Vagina (tissue), 2 donors: ENCODE measurements around the gene ARAP3.

Source experiments
- CTCF ChIP-seq, 3 experiments: fragments of 450-650 bp in 2 of 3; fragments of 200-600 bp in 1 of 3; sonication (generic) in 1 of 3; IDR thresholded peaks; one replicate each; pipeline ENCODE4 v1.5.1; 2017 to 2019; ENCODE audit warnings: antibody characterized with exemption in 3 of 3, mild to moderate bottlenecking in 2 of 3, moderate library complexity in 2 of 3
- POLR2A ChIP-seq, 2 donors: fragments of 450-650 bp; IDR thresholded peaks; one replicate each; pipeline ENCODE4 v1.6.1; 2017; ENCODE audit warnings: antibody characterized with exemption in 2 of 2, mild to moderate bottlenecking in 2 of 2, moderate library complexity in 2 of 2
- POLR2AphosphoS5 ChIP-seq, 2 donors: sonication (generic); formaldehyde crosslinking; IDR thresholded peaks; one replicate each; pipeline ENCODE4 v1.9.0; 2017; ENCODE audit warnings: antibody characterized with exemption in 2 of 2, mild to moderate bottlenecking in 2 of 2, low read depth in 1 of 2; ENCODE audit not compliant: insufficient read depth in 1 of 2

DNA sequence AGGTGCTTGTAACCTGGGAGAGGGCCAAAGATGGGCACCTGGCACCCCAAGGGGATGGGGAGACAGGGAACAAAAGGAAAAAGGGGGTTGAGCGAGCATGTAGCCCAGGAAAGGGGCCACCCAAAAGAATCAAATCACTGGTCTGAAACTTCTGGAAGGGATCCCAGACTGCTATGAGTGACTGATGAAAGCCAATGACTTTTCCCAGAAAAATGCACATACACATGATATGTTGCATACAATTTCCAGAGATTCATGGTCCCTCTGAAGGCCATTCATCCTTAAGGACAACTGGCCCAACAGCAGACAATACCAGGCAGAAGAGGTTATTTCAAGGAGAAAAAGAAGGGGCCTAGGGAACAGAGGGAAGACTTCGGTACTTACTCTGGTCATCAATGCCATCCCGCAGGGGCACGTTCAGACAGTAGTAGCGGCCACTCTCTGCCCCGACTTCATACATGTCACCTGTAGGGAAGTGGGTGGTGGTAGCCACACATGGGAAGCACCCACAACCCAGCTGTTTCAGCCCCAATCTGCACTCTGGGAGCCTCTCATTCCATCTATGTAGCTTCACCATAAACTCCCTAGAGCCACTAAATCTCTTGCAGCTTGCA lies 53.7 kb downstream of the ARAP3 start:
- no peak for TF ChIP-seq CTCF (IDR thresholded peaks at IDR 0.05)
- TF ChIP-seq POLR2A (IDR thresholded peaks at IDR 0.05): no peak
- TF ChIP-seq POLR2AphosphoS5 (IDR thresholded peaks at IDR 0.05; ENCODE audit: insufficient read depth in 1 of 2, low read depth in 1 of 2): no peak
